ENCODE results near the gene VPS33B.

- TF ChIP-seq, protein P1, sequence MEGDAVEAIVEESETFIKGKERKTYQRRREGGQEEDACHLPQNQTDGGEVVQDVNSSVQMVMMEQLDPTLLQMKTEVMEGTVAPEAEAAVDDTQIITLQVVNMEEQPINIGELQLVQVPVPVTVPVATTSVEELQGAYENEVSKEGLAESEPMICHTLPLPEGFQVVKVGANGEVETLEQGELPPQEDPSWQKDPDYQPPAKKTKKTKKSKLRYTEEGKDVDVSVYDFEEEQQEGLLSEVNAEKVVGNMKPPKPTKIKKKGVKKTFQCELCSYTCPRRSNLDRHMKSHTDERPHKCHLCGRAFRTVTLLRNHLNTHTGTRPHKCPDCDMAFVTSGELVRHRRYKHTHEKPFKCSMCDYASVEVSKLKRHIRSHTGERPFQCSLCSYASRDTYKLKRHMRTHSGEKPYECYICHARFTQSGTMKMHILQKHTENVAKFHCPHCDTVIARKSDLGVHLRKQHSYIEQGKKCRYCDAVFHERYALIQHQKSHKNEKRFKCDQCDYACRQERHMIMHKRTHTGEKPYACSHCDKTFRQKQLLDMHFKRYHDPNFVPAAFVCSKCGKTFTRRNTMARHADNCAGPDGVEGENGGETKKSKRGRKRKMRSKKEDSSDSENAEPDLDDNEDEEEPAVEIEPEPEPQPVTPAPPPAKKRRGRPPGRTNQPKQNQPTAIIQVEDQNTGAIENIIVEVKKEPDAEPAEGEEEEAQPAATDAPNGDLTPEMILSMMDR (IDR thresholded peaks at IDR 0.05; ENCODE audit: insufficient read depth, low read length, poor library complexity, severe bottlenecking) = no peak
- no peak for TF ChIP-seq EZH2phosphoT487 (conservative IDR thresholded peaks at IDR 0.05; ENCODE audit: low read length)
Observed at GRCh38 chr15:90967206-90967605, 55.2 kb downstream of the VPS33B start.

Data from SU-DHL-6 (cell line).